ENCODE results near the gene OTOP3.

Gene OTOP3

DNA sequence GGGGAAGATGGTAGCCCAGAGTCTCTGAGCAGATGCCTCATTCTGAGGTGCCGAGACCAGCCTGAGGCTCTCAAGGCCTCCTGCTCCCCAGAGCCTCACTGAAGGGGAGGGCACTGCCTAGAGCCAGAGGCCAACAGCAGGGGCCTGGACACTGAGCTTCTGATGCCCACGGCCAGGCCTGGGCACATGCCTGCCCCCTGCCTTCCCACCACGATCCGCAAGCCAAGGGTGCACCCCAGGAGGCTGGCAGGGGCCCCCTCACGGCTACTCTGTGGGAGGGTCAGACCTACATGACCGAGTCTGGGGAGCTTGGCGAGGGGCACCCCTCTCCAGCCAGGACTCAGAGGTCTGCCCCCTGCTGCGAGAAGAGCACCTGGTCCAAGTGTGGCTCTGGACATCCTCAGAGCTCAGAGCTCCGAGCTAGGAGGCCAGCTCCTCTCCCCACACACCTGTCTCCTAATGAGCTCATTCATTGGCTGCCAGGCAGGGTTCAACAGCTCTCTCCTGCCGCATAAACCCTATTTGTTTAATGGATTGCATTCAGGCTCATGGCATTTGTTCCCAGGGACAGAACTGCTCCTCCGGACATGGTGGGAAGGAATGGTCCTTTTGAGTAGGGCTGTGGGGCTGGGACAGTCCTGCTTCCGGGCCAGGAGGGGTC, 13.9 kb downstream of the OTOP3 start:
- TF ChIP-seq POLR2A (IDR thresholded peaks at IDR 0.05; ENCODE audit: low read depth, low read length): no peak
- no peak for TF ChIP-seq SPI1 (IDR thresholded peaks at IDR 0.05; ENCODE audit: low read depth, low read length)
- no peak for TF ChIP-seq TAF1 (IDR thresholded peaks at IDR 0.05; ENCODE audit: low read depth, low read length)
- TF ChIP-seq POU2F2 (IDR thresholded peaks at IDR 0.05; ENCODE audit: low read depth, low read length): no peak
- no peak for TF ChIP-seq PAX5 (IDR thresholded peaks at IDR 0.05; ENCODE audit: insufficient read depth, low read length, severe bottlenecking)
- no peak for TF ChIP-seq POLR2AphosphoS5 (IDR thresholded peaks at IDR 0.05; ENCODE audit: low read depth, low read length)
- FAIRE-seq (no peak), DNase-seq (ENCODE audit: insufficient read length, low spot score) (no peak)

- TF ChIP-seq TAF1 (IDR thresholded peaks at IDR 0.05; ENCODE audit: low read depth, low read length): no peak
- TF ChIP-seq PAX5 (IDR thresholded peaks at IDR 0.05; ENCODE audit: insufficient read depth, low read length, severe bottlenecking): no peak
- no peak for TF ChIP-seq POLR2AphosphoS5 (IDR thresholded peaks at IDR 0.05; ENCODE audit: low read depth, low read length)
- no peak for TF ChIP-seq SPI1 (IDR thresholded peaks at IDR 0.05; ENCODE audit: low read depth, low read length)
- TF ChIP-seq POU2F2 (IDR thresholded peaks at IDR 0.05; ENCODE audit: low read depth, low read length): no peak
- TF ChIP-seq POLR2A (IDR thresholded peaks at IDR 0.05; ENCODE audit: low read depth, low read length): no peak
- DNase-seq (ENCODE audit: insufficient read length, low spot score) (no peak), FAIRE-seq (no peak)
These were observed 14.5 kb downstream of the OTOP3 start for GRCh38 chr17:74950207-74950606.

DNA sequence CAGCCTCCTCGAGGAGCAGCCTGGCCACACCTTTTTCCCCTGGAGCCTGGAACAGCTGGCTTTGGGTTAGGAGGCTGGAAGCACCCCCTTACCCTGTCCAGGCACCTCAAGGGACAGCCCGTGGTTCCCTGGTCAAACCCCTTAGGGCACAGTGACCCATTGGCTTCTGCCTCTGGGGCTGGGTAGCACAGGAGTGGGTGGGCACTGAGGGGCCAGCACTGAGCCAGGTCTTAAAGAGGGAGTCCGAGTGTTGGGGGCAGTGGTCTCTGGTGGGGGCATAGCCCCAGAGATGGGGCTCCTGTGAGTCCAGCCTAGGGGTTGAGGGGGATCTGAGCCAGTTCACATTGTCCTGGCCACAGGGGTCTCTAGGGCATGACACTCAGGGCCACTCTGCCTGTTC, 15.4 kb downstream of the OTOP3 start:
- FAIRE-seq (no peak), DNase-seq (ENCODE audit: insufficient read length, low spot score) (no peak)
- TF ChIP-seq SPI1 (IDR thresholded peaks at IDR 0.05; ENCODE audit: low read depth, low read length) (no peak), POLR2AphosphoS5 (IDR thresholded peaks at IDR 0.05; ENCODE audit: low read depth, low read length) (no peak), PAX5 (IDR thresholded peaks at IDR 0.05; ENCODE audit: insufficient read depth, low read length, severe bottlenecking) (no peak), POLR2A (IDR thresholded peaks at IDR 0.05; ENCODE audit: low read depth, low read length) (no peak), TAF1 (IDR thresholded peaks at IDR 0.05; ENCODE audit: low read depth, low read length) (no peak), POU2F2 (IDR thresholded peaks at IDR 0.05; ENCODE audit: low read depth, low read length) (no peak)

DNA sequence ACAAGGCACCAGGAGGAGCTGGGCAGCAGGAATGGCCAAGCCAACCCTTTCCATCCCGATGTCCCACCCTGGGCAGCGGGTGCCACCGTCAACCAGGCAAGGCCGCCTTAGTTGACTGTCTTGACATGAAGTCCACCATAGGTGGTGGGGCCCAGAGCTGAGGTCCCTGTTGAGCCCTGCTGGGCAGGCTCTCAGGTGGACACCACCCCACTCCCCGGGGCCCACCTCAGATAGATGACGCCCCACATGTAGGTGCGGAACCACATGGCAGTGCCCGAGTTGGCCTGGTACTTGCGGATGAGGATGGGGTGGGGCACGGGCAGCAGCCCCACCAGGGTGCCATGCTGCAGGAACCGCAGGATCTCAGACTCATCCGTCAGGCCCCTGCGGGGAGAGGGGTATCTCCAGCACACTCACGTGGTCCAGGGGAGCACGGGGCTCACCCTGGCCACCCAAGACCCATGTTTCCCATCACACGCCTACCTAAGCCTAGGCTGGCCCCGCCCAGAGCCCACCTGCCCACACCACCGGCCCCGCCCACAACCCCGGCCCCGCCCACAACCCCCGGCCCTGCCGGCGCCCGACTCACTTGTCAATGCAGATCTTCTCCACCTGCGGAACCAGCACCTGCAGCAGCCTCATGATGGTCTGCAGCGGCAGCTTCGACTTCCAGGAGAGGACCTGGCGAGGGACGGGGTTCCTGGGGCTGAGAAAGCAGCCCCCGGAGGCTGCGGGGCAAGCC, 16.2 kb downstream of the OTOP3 start:
- TF ChIP-seq SPI1 (IDR thresholded peaks at IDR 0.05; ENCODE audit: low read depth, low read length) (no peak), PAX5 (IDR thresholded peaks at IDR 0.05; ENCODE audit: insufficient read depth, low read length, severe bottlenecking) (no peak), POLR2A (IDR thresholded peaks at IDR 0.05; ENCODE audit: low read depth, low read length) (no peak), TAF1 (IDR thresholded peaks at IDR 0.05; ENCODE audit: low read depth, low read length) (no peak), POU2F2 (IDR thresholded peaks at IDR 0.05; ENCODE audit: low read depth, low read length) (no peak), POLR2AphosphoS5 (IDR thresholded peaks at IDR 0.05; ENCODE audit: low read depth, low read length) (no peak)
- DNase-seq (ENCODE audit: insufficient read length, low spot score): no peak
- no peak for FAIRE-seq

DNA sequence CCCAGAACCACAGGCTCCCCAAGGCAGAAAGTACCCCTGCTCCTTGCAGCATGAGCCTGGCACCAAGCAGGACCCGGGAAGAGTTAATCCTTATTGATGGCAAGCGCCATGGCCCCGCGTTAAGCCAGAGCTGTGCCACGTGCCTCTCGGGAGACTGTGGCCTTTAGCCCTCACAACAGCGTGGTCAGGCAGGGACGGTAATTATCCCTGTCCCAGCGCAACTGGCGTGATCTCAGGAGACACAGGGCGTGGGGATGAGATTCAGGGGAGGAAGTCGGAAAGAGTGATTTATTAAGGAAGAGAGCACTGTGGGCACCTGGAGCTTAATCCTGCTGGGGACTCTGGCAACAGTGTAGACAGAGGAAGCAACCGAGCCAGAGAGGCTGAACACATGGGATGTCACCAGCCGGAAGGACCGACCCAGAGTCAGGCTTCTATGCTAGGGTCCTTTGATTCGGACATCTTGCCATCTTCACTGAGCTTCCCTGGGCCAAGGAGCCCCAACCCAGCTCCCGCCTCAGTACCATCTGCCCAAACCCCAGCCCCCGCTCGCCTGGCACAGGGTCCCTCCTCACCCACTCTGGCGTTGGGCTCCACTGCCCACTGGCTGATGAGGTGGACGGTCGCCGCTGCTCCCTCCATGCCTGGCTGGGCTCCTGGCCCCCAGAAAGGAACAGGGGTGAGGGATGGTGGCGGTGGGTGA, 16.9 kb downstream of the OTOP3 start:
- FAIRE-seq: no peak
- no peak for DNase-seq (ENCODE audit: insufficient read length, low spot score)
- TF ChIP-seq TAF1 (IDR thresholded peaks at IDR 0.05; ENCODE audit: low read depth, low read length): no peak
- no peak for TF ChIP-seq POLR2A (IDR thresholded peaks at IDR 0.05; ENCODE audit: low read depth, low read length)
- no peak for TF ChIP-seq POU2F2 (IDR thresholded peaks at IDR 0.05; ENCODE audit: low read depth, low read length)
- TF ChIP-seq SPI1 (IDR thresholded peaks at IDR 0.05; ENCODE audit: low read depth, low read length): no peak
- TF ChIP-seq PAX5 (IDR thresholded peaks at IDR 0.05; ENCODE audit: insufficient read depth, low read length, severe bottlenecking): no peak
- no peak for TF ChIP-seq POLR2AphosphoS5 (IDR thresholded peaks at IDR 0.05; ENCODE audit: low read depth, low read length)

- FAIRE-seq (no peak), DNase-seq (ENCODE audit: insufficient read length, low spot score) (no peak)
- TF ChIP-seq TAF1 (IDR thresholded peaks at IDR 0.05; ENCODE audit: low read depth, low read length) (no peak), POLR2AphosphoS5 (IDR thresholded peaks at IDR 0.05; ENCODE audit: low read depth, low read length) (no peak), POLR2A (IDR thresholded peaks at IDR 0.05; ENCODE audit: low read depth, low read length) (no peak), PAX5 (IDR thresholded peaks at IDR 0.05; ENCODE audit: insufficient read depth, low read length, severe bottlenecking) (no peak), SPI1 (IDR thresholded peaks at IDR 0.05; ENCODE audit: low read depth, low read length) (no peak), POU2F2 (IDR thresholded peaks at IDR 0.05; ENCODE audit: low read depth, low read length) (no peak)
These were observed 17.5 kb downstream of the OTOP3 start for GRCh38 chr17:74953134-74953687.

DNA sequence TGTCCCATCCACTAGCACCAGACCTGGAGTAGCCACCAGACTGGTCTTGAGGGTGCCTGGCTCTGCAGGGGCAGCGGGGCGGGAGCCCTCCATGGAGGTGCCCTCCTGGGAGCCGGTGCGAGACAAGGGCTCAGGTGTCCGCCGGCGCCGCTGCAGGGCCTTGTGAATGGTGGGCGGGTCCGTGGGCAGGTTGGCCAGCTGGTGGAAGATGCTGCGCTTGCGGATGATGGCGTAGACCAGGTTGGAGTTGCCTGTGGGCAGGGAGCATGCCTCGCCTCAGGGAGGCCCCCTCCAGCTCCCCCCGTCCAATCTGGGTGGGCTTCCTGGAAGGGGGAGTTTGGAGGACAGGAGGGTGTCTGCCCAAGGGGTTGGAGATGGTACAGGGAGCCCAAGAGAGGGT, 18.4 kb downstream of the OTOP3 start:
- no peak for TF ChIP-seq TAF1 (IDR thresholded peaks at IDR 0.05; ENCODE audit: low read depth, low read length)
- no peak for DNase-seq (ENCODE audit: insufficient read length, low spot score)
- FAIRE-seq: no peak

DNA sequence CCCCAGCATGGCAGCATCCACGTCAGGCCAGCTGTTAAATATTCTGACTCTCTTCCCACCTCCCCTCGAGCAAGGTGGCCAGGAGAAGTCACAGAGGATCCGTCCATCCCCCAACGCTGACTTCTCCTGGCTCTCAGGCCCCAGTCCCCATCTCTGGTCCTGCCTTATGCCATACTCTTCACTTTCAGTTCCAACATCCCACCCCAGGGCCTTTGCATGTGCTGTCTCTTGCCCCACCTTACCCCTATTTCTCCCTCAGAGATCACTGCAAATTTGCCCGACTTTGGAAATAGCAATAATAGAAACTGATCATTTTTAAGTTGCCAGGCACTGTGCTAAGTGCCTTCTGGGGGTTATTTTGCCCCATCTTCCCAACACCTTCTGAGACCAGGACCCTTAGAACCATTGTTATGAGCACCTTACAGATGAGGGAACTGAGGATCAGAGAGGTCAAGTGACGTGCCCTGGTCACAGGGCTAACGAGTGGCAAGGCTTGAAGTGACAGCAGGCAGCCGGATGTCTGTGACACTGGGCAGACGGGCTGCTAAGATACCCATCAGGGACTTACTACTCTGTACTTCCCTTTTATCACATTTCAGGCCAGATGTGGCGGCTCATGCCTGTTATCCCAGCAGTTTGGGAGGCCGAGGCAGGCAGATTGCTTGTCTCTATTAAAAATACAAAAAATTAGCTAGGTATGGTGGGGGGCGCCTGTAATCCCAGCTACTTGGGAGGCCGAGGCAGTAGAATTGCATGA, 19.1 kb downstream of the OTOP3 start:
- no peak for DNase-seq (ENCODE audit: insufficient read length, low spot score)
- TF ChIP-seq PAX5 (IDR thresholded peaks at IDR 0.05; ENCODE audit: insufficient read depth, low read length, severe bottlenecking): no peak
- TF ChIP-seq POU2F2 (IDR thresholded peaks at IDR 0.05; ENCODE audit: low read depth, low read length): no peak
- no peak for TF ChIP-seq POLR2AphosphoS5 (IDR thresholded peaks at IDR 0.05; ENCODE audit: low read depth, low read length)
- TF ChIP-seq POLR2A (IDR thresholded peaks at IDR 0.05; ENCODE audit: low read depth, low read length): no peak
- no peak for TF ChIP-seq TAF1 (IDR thresholded peaks at IDR 0.05; ENCODE audit: low read depth, low read length)
- no peak for TF ChIP-seq SPI1 (IDR thresholded peaks at IDR 0.05; ENCODE audit: low read depth, low read length)
- no peak for FAIRE-seq
